Hepatocyte (in vitro differentiated cells): ENCODE results near the gene TUBGCP2. TPM values are rescaled to one million over a fixed set of nuclear protein-coding genes. Genes with fewer than 3 reads are reported as not detected.
A peak's percentile ranks its signal among the peaks of the same experiment; 100 is the strongest.

Source experiments
- DNase-seq: peaks from one replicate; pipeline ENCODE4 v3.0.0-alpha.2; 2016; ENCODE audit warnings: low spot score
- H2AFZ ChIP-seq: fragments of 200-600 bp; sonication (generic); 2 replicates; pipeline ENCODE4 v1.6.0; 2016; ENCODE audit warnings: antibody characterized with exemption, mild to moderate bottlenecking
- H3K27ac ChIP-seq: fragments of 200-600 bp; sonication (generic); 2 replicates; pipeline ENCODE4 v1.5.1; 2016; ENCODE audit warnings: mild to moderate bottlenecking
- H3K27me3 ChIP-seq: fragments of 200-600 bp; sonication (generic); 2 replicates; pipeline ENCODE4 v1.6.1; 2016
- H3K36me3 ChIP-seq: fragments of 200-600 bp; sonication (generic); replicated peaks from 2 replicates; pipeline ENCODE4 v1.5.1; 2016; ENCODE audit warnings: low read depth; ENCODE audit not compliant: insufficient read depth
- H3K4me1 ChIP-seq: fragments of 200-600 bp; sonication (generic); 2 replicates; pipeline ENCODE4 v1.5.1; 2016; ENCODE audit warnings: mild to moderate bottlenecking, moderate library complexity; ENCODE audit not compliant: insufficient read depth
- H3K4me2 ChIP-seq: fragments of 200-600 bp; sonication (generic); 2 replicates; pipeline ENCODE4 v1.6.0; 2016
- H3K4me3 ChIP-seq: fragments of 200-600 bp; sonication (generic); 2 replicates; pipeline ENCODE4 v1.5.1; 2016; ENCODE audit warnings: mild to moderate bottlenecking
- H3K79me2 ChIP-seq: fragments of 200-600 bp; sonication (generic); 2 replicates; pipeline ENCODE4 v1.6.0; 2017; ENCODE audit warnings: mild to moderate bottlenecking
- H3K9me2 ChIP-seq: fragments of 200-600 bp; sonication (generic); replicated peaks from 2 replicates; pipeline ENCODE4 v1.6.0; 2017; ENCODE audit warnings: mild to moderate bottlenecking; ENCODE audit not compliant: insufficient read depth
- H3K9me3 ChIP-seq: fragments of 200-600 bp; sonication (generic); 2 replicates; pipeline ENCODE4 v1.5.1; 2016; ENCODE audit warnings: low read depth, mild to moderate bottlenecking
- H4K20me1 ChIP-seq: fragments of 200-600 bp; sonication (generic); 2 replicates; pipeline ENCODE4 v1.6.0; 2016; ENCODE audit warnings: mild to moderate bottlenecking; ENCODE audit not compliant: insufficient read depth, poor library complexity, severe bottlenecking
- CTCF ChIP-seq: fragments of 200-600 bp; sonication (generic); IDR thresholded peaks from 2 replicates; pipeline ENCODE4 v1.5.1; 2016; ENCODE audit warnings: antibody characterized with exemption, mild to moderate bottlenecking; ENCODE audit not compliant: poor library complexity
- EZH2 ChIP-seq: fragments of 200-600 bp; sonication (generic); IDR thresholded peaks from 2 replicates; pipeline ENCODE4 v1.6.1; 2016; ENCODE audit warnings: antibody characterized with exemption, mild to moderate bottlenecking, borderline replicate concordance
- EZH2phosphoT487 ChIP-seq: fragments of 200-600 bp; sonication (generic); IDR thresholded peaks from one replicate; pipeline ENCODE4 v1.6.1; 2018; ENCODE audit warnings: antibody characterized with exemption, mild to moderate bottlenecking, low read depth, moderate library complexity; ENCODE audit not compliant: unreplicated experiment, severe bottlenecking
- WGBS: methylation state at CpG from one replicate; pipeline ENCODE4 v1.1.6; 2016; ENCODE audit warnings: low lambda C conversion rate; ENCODE audit errors: missing lambda C conversion rate; 5-methylcytosine and 5-hydroxymethylcytosine counted together
- polyA plus RNA-seq: library from polyadenylated mRNA; unstranded; fragments of >200 nt; fragmentation: Nextera tagmentation; extraction: Ambion mirVana; gene quantifications from 2 replicates; pipeline ENCODE4 v1.2.1, GENCODE V29; 2016
- total RNA-seq: library from RNA; depleted of rRNA; stranded (reverse); fragments of >200 nt; gene quantifications from 2 replicates; pipeline ENCODE4 v1.2.3, GENCODE V29; 2014

The TUBGCP2 gene
- total and polyA plus RNA-seq, 2 experiments from 2014 or later, result 44.8 to 51.5 TPM

- peaks cover 13% of the 10 kb centered on the region for H3K27me3 ChIP-seq
- 52% methylated on average over 19 of the region's 19 CpGs for WGBS
- peaks cover 42% of the 10 kb centered on the region for H3K4me1 ChIP-seq
- H3K4me3 ChIP-seq, result no peak overlapping the region
- H3K27ac ChIP-seq, result peak overlapping the region; percentile 85
- peak; percentile 83 for DNase-seq
- no peaks in the 10 kb centered on the region for H3K36me3 ChIP-seq
- peak overlapping the region; percentile 61 for H3K4me2 ChIP-seq
- no peaks in the 10 kb centered on the region for H3K9me2 ChIP-seq
- H2AFZ ChIP-seq, result no peak overlapping the region
- H3K79me2 ChIP-seq, result no peaks in the 10 kb centered on the region
- no peak for TF ChIP-seq EZH2
- no peak for TF ChIP-seq CTCF
- no peak for TF ChIP-seq EZH2phosphoT487
- no peaks in the 10 kb centered on the region for H3K9me3 ChIP-seq
- H4K20me1 ChIP-seq, result no peaks in the 10 kb centered on the region
Observed at GRCh38 chr10:133278577-133279265, 30.0 kb downstream of the TUBGCP2 start.

- Histone ChIP-seq H3K27ac (peak overlapping the region; percentile 85), H3K36me3 (no peaks in the 10 kb centered on the region), H3K4me1 (peaks cover 42% of the 10 kb centered on the region), H3K9me3 (no peaks in the 10 kb centered on the region), H3K79me2 (no peaks in the 10 kb centered on the region), H2AFZ (no peak overlapping the region), H3K9me2 (no peaks in the 10 kb centered on the region), H3K4me2 (peak overlapping the region; percentile 61), H3K27me3 (peaks cover 13% of the 10 kb centered on the region), H3K4me3 (no peak overlapping the region), H4K20me1 (no peaks in the 10 kb centered on the region)
- DNase-seq, result no peak
- 61% methylated on average over 12 of the region's 12 CpGs for WGBS
- TF ChIP-seq CTCF (no peak), EZH2 (no peak), EZH2phosphoT487 (no peak)
Observed at GRCh38 chr10:133277993-133278576, 30.6 kb downstream of the TUBGCP2 start.

GRCh38 chr10:133277277-133277992, 31.2 kb downstream of the TUBGCP2 start:
- WGBS, result 77% methylated on average over 18 of the region's 25 CpGs
- H4K20me1 ChIP-seq, result no peaks in the 10 kb centered on the region
- no peaks in the 10 kb centered on the region for H3K9me2 ChIP-seq
- DNase-seq, result no peak
- H3K9me3 ChIP-seq, result no peaks in the 10 kb centered on the region
- peaks cover 13% of the 10 kb centered on the region for H3K27me3 ChIP-seq
- TF ChIP-seq EZH2phosphoT487, result no peak
- no peak for TF ChIP-seq EZH2
- no peak for TF ChIP-seq CTCF
- H3K27ac ChIP-seq, result peak overlapping the region; percentile 85
- no peak overlapping the region for H2AFZ ChIP-seq
- peak overlapping the region; percentile 89 for H3K4me2 ChIP-seq
- no peaks in the 10 kb centered on the region for H3K36me3 ChIP-seq
- H3K4me3 ChIP-seq, result no peak overlapping the region
- H3K79me2 ChIP-seq, result no peaks in the 10 kb centered on the region
- H3K4me1 ChIP-seq, result peaks cover 42% of the 10 kb centered on the region
